Measurements from ENCODE around the gene ARPC1A.
"Not testable (repeated sequence)": the region's sequence is repeated elsewhere in the genome, so short reads cannot be mapped to it uniquely, and the experiment has no call there.

ARPC1A gene

GRCh38 chr7:99380823-99381663 is 55.3 kb downstream of the ARPC1A start:
- Mint-ChIP-seq H3K27ac (peak overlapping the region; percentile 99), H3K4me3 (peak overlapping the region; percentile 86 to 90), H3K36me3 (peaks cover 50 to 58% of the 10 kb centered on the region in 2 donors), H3K27me3 (no peaks in the 10 kb centered on the region), H3K4me1 (peaks cover 40 to 89% of the 10 kb centered on the region in 2 donors), H3K9me3 (no peaks in the 10 kb centered on the region)
- ATAC-seq (replicated peaks) (peak; percentile 82 to 84), DNase-seq (peak; percentile 93)

GRCh38 chr7:99381664-99382075 is 56.0 kb downstream of the ARPC1A start:
- ATAC-seq (replicated peaks) (no peak), DNase-seq (no peak)
- no peaks in the 10 kb centered on the region for H3K27me3 Mint-ChIP-seq
- peaks cover 39 to 89% of the 10 kb centered on the region in 2 donors for H3K4me1 Mint-ChIP-seq
- no peaks in the 10 kb centered on the region for H3K9me3 Mint-ChIP-seq
- H3K4me3 Mint-ChIP-seq, result peak overlapping the region; percentile 86 to 90
- H3K27ac Mint-ChIP-seq, result peak overlapping the region; percentile 99
- peaks cover 52 to 63% of the 10 kb centered on the region in 2 donors for H3K36me3 Mint-ChIP-seq

GRCh38 chr7:99383203-99383602 is 57.5 kb downstream of the ARPC1A start:
- Mint-ChIP-seq H3K36me3 (peaks cover 50 to 59% of the 10 kb centered on the region in 2 donors), H3K4me1 (peaks cover 36 to 74% of the 10 kb centered on the region in 2 donors), H3K27me3 (no peaks in the 10 kb centered on the region), H3K9me3 (no peaks in the 10 kb centered on the region), H3K27ac (peak overlapping the region; percentile 86), H3K4me3 (no peak overlapping the region)
- ATAC-seq (replicated peaks) (no peak), DNase-seq (no peak)

DNA sequence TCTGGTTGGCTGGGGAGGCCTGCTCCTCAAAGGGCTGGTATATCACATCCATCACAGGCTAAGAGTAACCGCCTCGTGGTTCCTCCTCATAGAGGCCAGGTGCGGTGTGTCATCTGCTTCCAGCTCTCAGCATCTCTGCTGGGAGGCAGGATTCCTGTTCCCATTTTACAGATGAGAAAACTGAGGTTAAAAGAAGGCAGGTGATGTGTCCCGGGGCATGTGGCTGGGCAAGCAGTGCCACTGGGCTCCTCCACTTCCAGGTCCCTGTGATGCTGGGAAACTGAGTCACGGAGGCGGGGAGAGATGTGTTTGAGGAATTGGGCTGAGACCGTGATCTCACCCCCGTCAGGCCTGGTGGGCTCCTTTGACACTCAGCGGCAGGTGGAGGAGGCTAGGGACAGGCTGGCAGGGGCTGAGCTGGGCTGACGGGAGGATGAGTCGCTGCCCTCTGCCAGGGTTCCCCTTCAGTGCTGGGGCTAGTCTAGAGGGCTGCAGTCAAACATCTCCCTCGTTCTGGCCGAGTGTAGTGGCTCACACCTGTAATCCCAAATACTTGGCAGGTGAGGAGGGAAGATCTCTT is 58.2 kb downstream of the ARPC1A start:
- H3K9me3 Mint-ChIP-seq, result no peaks in the 10 kb centered on the region
- H3K27me3 Mint-ChIP-seq, result no peaks in the 10 kb centered on the region
- peaks cover 52 to 59% of the 10 kb centered on the region in 2 donors for H3K36me3 Mint-ChIP-seq
- H3K4me3 Mint-ChIP-seq, result peak overlapping the region; percentile 17 to 26
- DNase-seq (no peak), ATAC-seq (replicated peaks) (no peak)
- peaks cover 36 to 72% of the 10 kb centered on the region in 2 donors for H3K4me1 Mint-ChIP-seq
- peak overlapping the region; percentile 86 for H3K27ac Mint-ChIP-seq

DNA sequence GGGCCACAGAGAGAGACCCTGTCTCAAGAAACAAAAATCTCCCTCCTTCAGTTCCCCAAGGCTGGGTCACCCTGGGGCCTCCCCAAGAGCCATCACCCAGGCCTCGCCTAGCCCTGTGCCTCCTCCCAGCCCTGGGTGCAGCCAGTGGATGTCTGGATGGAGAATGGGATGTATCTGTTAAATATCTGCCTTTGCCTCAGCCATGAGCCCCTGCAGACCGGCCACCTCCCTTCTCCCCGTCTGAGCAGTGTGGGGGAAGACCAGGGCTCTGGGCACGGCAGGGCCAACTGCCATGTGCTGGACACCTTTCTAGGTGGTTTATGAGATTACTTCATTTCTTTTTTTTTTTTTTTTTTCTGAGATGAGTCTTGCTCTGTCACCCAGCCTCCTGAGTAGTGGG is 58.8 kb downstream of the ARPC1A start:
- Mint-ChIP-seq H3K4me1 (peaks cover 31 to 65% of the 10 kb centered on the region in 2 donors), H3K27ac (peak overlapping the region; percentile 86), H3K27me3 (no peaks in the 10 kb centered on the region), H3K4me3 (no peak overlapping the region), H3K36me3 (peaks cover 48 to 57% of the 10 kb centered on the region in 2 donors), H3K9me3 (no peaks in the 10 kb centered on the region)
- DNase-seq, result no peak
- no peak for ATAC-seq (replicated peaks)

DNA sequence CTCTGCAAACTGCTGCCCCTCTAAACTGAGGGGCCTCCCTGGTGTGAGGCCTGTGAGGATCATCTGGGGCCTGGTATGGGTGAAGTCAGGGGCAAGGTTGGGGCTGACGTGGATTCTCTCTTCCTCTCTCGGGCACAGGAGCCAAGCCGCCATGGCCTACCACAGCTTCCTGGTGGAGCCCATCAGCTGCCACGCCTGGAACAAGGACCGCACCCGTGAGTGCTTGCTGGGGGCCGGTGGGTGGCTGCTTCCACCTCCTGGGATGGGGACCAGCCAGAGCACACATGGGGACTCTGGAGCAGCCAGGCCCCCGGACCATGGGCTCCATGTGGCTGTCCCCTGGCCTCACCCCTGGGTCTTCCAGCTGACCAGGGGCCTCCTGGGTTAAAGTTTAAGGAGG is 59.9 kb downstream of the ARPC1A start:
- Mint-ChIP-seq H3K27me3 (no peaks in the 10 kb centered on the region), H3K4me3 (no peak overlapping the region), H3K9me3 (no peaks in the 10 kb centered on the region), H3K36me3 (peaks cover 45 to 51% of the 10 kb centered on the region in 2 donors), H3K4me1 (peaks cover 23 to 55% of the 10 kb centered on the region in 2 donors), H3K27ac (peak overlapping the region; percentile 67)
- ATAC-seq (replicated peaks) (no peak), DNase-seq (no peak)

GRCh38 chr7:99386584-99387238 is 61.0 kb downstream of the ARPC1A start:
- ATAC-seq (replicated peaks) (peak; percentile 50 to 52), DNase-seq (no peak)
- no peaks in the 10 kb centered on the region for H3K9me3 Mint-ChIP-seq
- H3K4me1 Mint-ChIP-seq, result peaks cover 12 to 54% of the 10 kb centered on the region in 2 donors
- no peaks in the 10 kb centered on the region for H3K27me3 Mint-ChIP-seq
- H3K27ac Mint-ChIP-seq, result peak overlapping the region; percentile 81
- H3K36me3 Mint-ChIP-seq, result peaks cover 41 to 44% of the 10 kb centered on the region in 2 donors
- no peak overlapping the region for H3K4me3 Mint-ChIP-seq

- not testable (repeated sequence) for H3K27me3 Mint-ChIP-seq; H3K4me3 Mint-ChIP-seq; H3K9me3 Mint-ChIP-seq; DNase-seq; ATAC-seq (replicated peaks)
- Mint-ChIP-seq H3K27ac (peak overlapping the region; percentile 37), H3K4me1 (peaks cover 14 to 55% of the 10 kb centered on the region in 2 donors), H3K36me3 (peaks cover 45 to 48% of the 10 kb centered on the region in 2 donors)
Observed at GRCh38 chr7:99387239-99387635, 61.5 kb downstream of the ARPC1A start.

DNA sequence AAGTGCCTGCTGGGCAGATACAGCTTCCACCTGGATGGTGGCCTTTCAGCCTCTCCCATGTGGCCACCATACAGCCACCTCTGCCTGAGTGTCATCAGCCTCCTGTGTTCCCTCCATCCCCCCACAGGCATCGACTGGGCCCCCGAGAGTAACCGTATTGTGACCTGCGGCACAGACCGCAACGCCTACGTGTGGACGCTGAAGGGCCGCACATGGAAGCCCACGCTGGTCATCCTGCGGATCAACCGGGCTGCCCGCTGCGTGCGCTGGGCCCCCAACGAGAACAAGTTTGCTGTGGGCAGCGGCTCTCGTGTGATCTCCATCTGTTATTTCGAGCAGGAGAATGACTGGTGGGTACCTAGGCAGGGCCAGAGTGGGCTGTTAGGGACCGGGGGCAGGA is 62.2 kb downstream of the ARPC1A start:
- no peaks in the 10 kb centered on the region for H3K27me3 Mint-ChIP-seq
- peaks cover 48 to 51% of the 10 kb centered on the region in 2 donors for H3K36me3 Mint-ChIP-seq
- no peak overlapping the region for H3K4me3 Mint-ChIP-seq
- peaks cover 18 to 58% of the 10 kb centered on the region in 2 donors for H3K4me1 Mint-ChIP-seq
- ATAC-seq (replicated peaks), result no peak
- no peaks in the 10 kb centered on the region for H3K9me3 Mint-ChIP-seq
- no peak overlapping the region for H3K27ac Mint-ChIP-seq
- no peak for DNase-seq

DNA sequence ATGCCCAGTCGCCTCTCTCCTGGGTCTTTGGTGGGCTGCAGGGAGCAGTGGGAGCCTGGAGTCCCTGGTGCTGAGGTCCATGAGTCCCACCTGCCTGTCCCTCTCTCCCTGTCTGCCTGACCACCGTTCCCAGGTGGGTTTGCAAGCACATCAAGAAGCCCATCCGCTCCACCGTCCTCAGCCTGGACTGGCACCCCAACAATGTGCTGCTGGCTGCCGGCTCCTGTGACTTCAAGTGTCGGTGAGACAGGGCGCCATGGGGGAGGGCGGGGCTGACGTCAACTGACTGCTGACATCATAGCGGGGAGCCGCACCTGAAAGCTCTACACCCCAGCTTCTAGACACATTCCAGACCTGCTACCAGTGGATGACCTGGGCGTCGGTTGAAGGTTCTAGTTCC is 64.1 kb downstream of the ARPC1A start:
- Mint-ChIP-seq H3K27ac (peak overlapping the region; percentile 14), H3K36me3 (peaks cover 48 to 59% of the 10 kb centered on the region in 2 donors), H3K4me1 (peaks cover 19 to 54% of the 10 kb centered on the region in 2 donors), H3K27me3 (no peaks in the 10 kb centered on the region), H3K9me3 (no peaks in the 10 kb centered on the region), H3K4me3 (no peak overlapping the region)
- no peak for DNase-seq
- ATAC-seq (replicated peaks), result no peak

DNA sequence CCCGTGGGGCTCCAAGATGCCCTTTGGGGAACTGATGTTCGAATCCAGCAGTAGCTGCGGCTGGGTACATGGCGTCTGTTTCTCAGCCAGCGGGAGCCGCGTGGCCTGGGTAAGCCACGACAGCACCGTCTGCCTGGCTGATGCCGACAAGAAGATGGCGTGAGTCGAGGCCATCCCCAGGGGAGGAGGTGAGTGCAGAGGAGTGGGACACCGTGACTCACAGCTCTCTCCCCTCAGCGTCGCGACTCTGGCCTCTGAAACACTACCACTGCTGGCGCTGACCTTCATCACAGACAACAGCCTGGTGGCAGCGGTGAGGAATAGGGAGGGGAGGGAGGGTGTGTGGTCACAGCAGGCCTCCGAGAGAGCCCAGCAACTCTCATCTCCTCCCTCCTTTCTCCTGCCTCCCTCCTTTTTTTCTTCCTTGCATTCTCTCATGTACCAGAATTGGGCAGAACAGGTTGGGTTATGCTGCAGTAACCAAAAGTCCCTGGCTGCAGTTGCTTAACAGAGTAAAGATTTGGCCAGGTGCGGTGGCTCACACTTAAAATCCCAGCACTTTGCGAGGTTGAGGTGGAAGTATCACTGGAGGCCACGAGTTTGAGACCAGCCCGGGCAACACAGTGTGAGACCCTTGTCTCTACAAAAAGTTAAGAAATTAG is 65.4 kb downstream of the ARPC1A start:
- H3K27ac Mint-ChIP-seq, result no peak overlapping the region
- ATAC-seq (replicated peaks) (no peak), DNase-seq (no peak)
- peaks cover 19 to 46% of the 10 kb centered on the region in 2 donors for H3K4me1 Mint-ChIP-seq
- peak overlapping the region in 1 of 2 donors; percentile 12 for H3K4me3 Mint-ChIP-seq
- no peaks in the 10 kb centered on the region for H3K9me3 Mint-ChIP-seq
- H3K27me3 Mint-ChIP-seq, result no peaks in the 10 kb centered on the region
- peaks cover 45 to 59% of the 10 kb centered on the region in 2 donors for H3K36me3 Mint-ChIP-seq

- no peaks in the 10 kb centered on the region for H3K27me3 Mint-ChIP-seq
- peak overlapping the region; percentile 56 to 79 for H3K4me3 Mint-ChIP-seq
- peaks cover 40 to 55% of the 10 kb centered on the region in 2 donors for H3K36me3 Mint-ChIP-seq
- H3K27ac Mint-ChIP-seq, result peak overlapping the region; percentile 65
- H3K9me3 Mint-ChIP-seq, result no peaks in the 10 kb centered on the region
- no peak for DNase-seq
- H3K4me1 Mint-ChIP-seq, result peaks cover 22 to 50% of the 10 kb centered on the region in 2 donors
- ATAC-seq (replicated peaks), result no peak
Observed at GRCh38 chr7:99392046-99392445, 66.3 kb downstream of the ARPC1A start.

DNA sequence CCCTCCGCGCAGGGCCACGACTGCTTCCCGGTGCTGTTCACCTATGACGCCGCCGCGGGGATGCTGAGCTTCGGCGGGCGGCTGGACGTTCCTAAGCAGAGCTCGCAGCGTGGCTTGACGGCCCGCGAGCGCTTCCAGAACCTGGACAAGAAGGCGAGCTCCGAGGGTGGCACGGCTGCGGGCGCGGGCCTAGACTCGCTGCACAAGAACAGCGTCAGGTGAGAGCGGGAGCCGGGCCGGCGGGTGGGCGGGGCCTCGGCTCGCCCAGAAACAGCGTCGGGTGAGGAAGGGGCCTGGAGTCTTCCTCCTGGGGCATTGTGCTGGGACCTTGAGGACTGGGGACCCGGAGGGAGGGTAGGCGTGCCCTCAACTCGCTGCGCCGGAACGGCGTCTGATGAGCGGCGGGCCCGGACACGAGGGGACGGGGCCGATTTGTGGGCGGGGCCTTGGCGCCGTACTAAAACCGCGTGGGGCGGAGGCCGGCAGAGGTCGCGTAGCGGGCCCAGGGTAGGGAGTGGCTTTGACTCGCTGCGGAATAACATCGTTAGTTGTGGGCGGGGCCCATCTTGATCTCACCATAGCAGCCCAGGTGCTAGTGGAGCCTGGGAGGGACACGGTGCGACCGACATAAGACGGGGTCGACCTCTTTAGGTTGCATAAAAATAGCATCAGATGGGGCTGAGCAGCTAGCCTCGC is 67.1 kb downstream of the ARPC1A start:
- Mint-ChIP-seq H3K4me3 (peak overlapping the region; percentile 73 to 79), H3K36me3 (peaks cover 44 to 57% of the 10 kb centered on the region in 2 donors), H3K9me3 (no peaks in the 10 kb centered on the region), H3K27ac (peak overlapping the region; percentile 93), H3K4me1 (peaks cover 23 to 58% of the 10 kb centered on the region in 2 donors), H3K27me3 (no peaks in the 10 kb centered on the region)
- DNase-seq (peak; percentile 62), ATAC-seq (replicated peaks) (peak; percentile 83 to 85)

All from stimulated activated naive B cell treated with anti-CD40 and anti-IgM and Interleukin-4, amounts not matched to agents 10 μg/mL and 1 μg/mL and 100 μg/mL, for 72 hours (primary cell).